K562 (cell line): Measurements from ENCODE around the gene HS2ST1. TPM values are rescaled to one million over a fixed set of nuclear protein-coding genes. Genes with fewer than 3 reads are reported as not detected.
A peak's percentile ranks its signal among the peaks of the same experiment; 100 is the strongest.

Experiments used
- ATAC-seq: fragments of 200-7000 bp; cut with Tn5 transposase; 3 replicates; pipeline ENCODE4 v1.9.1; 2020; ENCODE audit warnings: moderate library complexity
- BruUV-seq: library from RNA; stranded (reverse); fragments of 400-500 nt; replicated peaks from 2 replicates; lab custom pipeline; 2021; lab: Mats Ljungman, UMichigan
- CTCF ChIA-PET: fragments of 300-600 bp; formaldehyde crosslinking; extraction: SDS; loops from one replicate; lab custom pipeline; 2021; ENCODE audit warnings: low intra/inter-chr PET ratio; lab: Yijun Ruan, JAX
- POLR2A ChIA-PET: fragments of 300-600, 350-650 bp; sonication (Branson Sonifier 250); formaldehyde crosslinking; extraction: SDS; loops from one replicate; lab custom pipeline; 2021; ENCODE audit warnings: antibody characterized with exemption, inconsistent platforms; lab: Yijun Ruan, JAX
- DNase-seq, 4 experiments: peaks; one replicate each; pipeline versions ENCODE4 v3.0.0 to v3.0.0-alpha.2; 2011 to 2018; ENCODE audit warnings: low spot score in 3 of 4, mixed read lengths in 3 of 4; ENCODE audit errors: extremely low read depth in 1 of 4
- FAIRE-seq: peaks from 2 replicates; lab custom pipeline; 2011; peaks lifted over from hg19 to GRCh38; lab: Jason Lieb, UNC
- H2AFZ ChIP-seq: 2 replicates; pipeline ENCODE4 v1.6.0; 2011; ENCODE audit warnings: low read depth, low read length, control low read depth, inconsistent platforms
- H3K27ac ChIP-seq: fragments of 200-600 bp; 3 replicates; pipeline ENCODE4 v1.8.0; 2011; ENCODE audit warnings: low read depth, mild to moderate bottlenecking, control low read depth, inconsistent platforms, low read length, moderate library complexity, mixed read lengths; ENCODE audit errors: extremely low read depth
- H3K27me3 ChIP-seq, 2 experiments: fragments of 300-600 bp in 1 of 2; 2 replicates in 1 of 2; 3 replicates in 1 of 2; pipeline versions ENCODE4 v1.6.0 to v1.8.0; 2011; ENCODE audit warnings: inconsistent platforms in 2 of 2, low read length in 2 of 2, mild to moderate bottlenecking in 1 of 2, mixed read lengths in 1 of 2, moderate library complexity in 1 of 2; ENCODE audit not compliant: control insufficient read depth in 2 of 2, insufficient read depth in 2 of 2
- H3K36me3 ChIP-seq: fragments of 300-600 bp; 3 replicates; pipeline ENCODE4 v1.8.0; 2011; ENCODE audit warnings: mild to moderate bottlenecking, low read length, inconsistent platforms; ENCODE audit not compliant: control insufficient read depth, insufficient read depth
- H3K4me1 ChIP-seq, 2 experiments: fragments of 200-600 bp in 1 of 2; replicated peaks in 1 of 2; 2 replicates in 1 of 2; 3 replicates in 1 of 2; pipeline versions ENCODE4 v1.5.1 to v1.8.0; 2011; ENCODE audit warnings: inconsistent platforms in 2 of 2, low read length in 2 of 2, mild to moderate bottlenecking in 1 of 2, mixed read lengths in 1 of 2, moderate library complexity in 1 of 2; ENCODE audit not compliant: control insufficient read depth in 2 of 2, insufficient read depth in 2 of 2
- H3K4me2 ChIP-seq: 2 replicates; pipeline ENCODE4 v1.6.1; 2011; ENCODE audit warnings: low read length, control low read depth, inconsistent platforms, mixed read lengths; ENCODE audit not compliant: insufficient read depth
- H3K4me3 ChIP-seq: fragments of 200-600 bp; sonication (generic), shearing (Covaris generic); 2 replicates; pipeline ENCODE4 v1.5.1; 2016; ENCODE audit warnings: control low read depth, inconsistent platforms
- H3K79me2 ChIP-seq: fragments of 200-600 bp; 3 replicates; pipeline ENCODE4 v1.8.0; 2011; ENCODE audit warnings: low read length, inconsistent platforms; ENCODE audit not compliant: control insufficient read depth, insufficient read depth
- H3K9ac ChIP-seq, 2 experiments: 2 replicates each; pipeline versions ENCODE4 v1.6.0 to v1.6.1; 2011; ENCODE audit warnings: low read depth in 2 of 2, low read length in 2 of 2, control low read depth in 1 of 2, inconsistent platforms in 1 of 2, mild to moderate bottlenecking in 1 of 2, mixed read lengths in 1 of 2; ENCODE audit not compliant: insufficient read depth in 1 of 2
- H3K9me1 ChIP-seq: one replicate; pipeline ENCODE4 v1.6.0; 2011; ENCODE audit warnings: inconsistent platforms, mild to moderate bottlenecking, low read length, moderate library complexity; ENCODE audit not compliant: control insufficient read depth, insufficient read depth
- H3K9me3 ChIP-seq: replicated peaks from 2 replicates; pipeline ENCODE4 v1.5.1; 2011; ENCODE audit warnings: low read depth, low read length, inconsistent platforms; ENCODE audit not compliant: control insufficient read depth, insufficient read depth
- H4K20me1 ChIP-seq: replicated peaks from 2 replicates; pipeline ENCODE4 v1.6.1; 2011; ENCODE audit warnings: low read length, inconsistent platforms, mixed read lengths; ENCODE audit not compliant: control insufficient read depth, insufficient read depth
- BCLAF1 ChIP-seq, 2 experiments: fragments of 450-650 bp in 1 of 2; IDR thresholded peaks; 2 replicates each; pipeline ENCODE4 v1.6.1; 2011 to 2017; ENCODE audit warnings: low read depth in 2 of 2, antibody characterized with exemption in 1 of 2, borderline replicate concordance in 1 of 2, low read length in 1 of 2, mild to moderate bottlenecking in 1 of 2, mixed read lengths in 1 of 2; ENCODE audit not compliant: control insufficient read depth in 1 of 2
- C11orf30 ChIP-seq: fragments of 450-650 bp; IDR thresholded peaks from 2 replicates; pipeline ENCODE4 v1.6.1; 2016; ENCODE audit warnings: low read depth, mild to moderate bottlenecking
- MAFG ChIP-seq: fragments of 450-650 bp; conservative IDR thresholded peaks from 2 replicates; pipeline ENCODE4 v1.6.1; 2016; ENCODE audit warnings: missing genetic modification characterization, missing compliant biosample characterization
- MAFK ChIP-seq: IDR thresholded peaks from 2 replicates; pipeline ENCODE4 v1.6.1; 2011; ENCODE audit warnings: low read length, improper control_type of control experiment
- SPI1 ChIP-seq: IDR thresholded peaks from 2 replicates; pipeline ENCODE4 v1.6.1; 2011; ENCODE audit warnings: low read depth, low read length, control low read depth, borderline replicate concordance
- ZBTB43 ChIP-seq: sonication (generic); formaldehyde crosslinking; IDR thresholded peaks from 2 replicates; pipeline ENCODE4 v1.8.0; 2023; ENCODE audit warnings: mild to moderate bottlenecking, missing genetic modification reagents
- ZNF143 ChIP-seq: sonication (generic); formaldehyde crosslinking; IDR thresholded peaks from 2 replicates; pipeline ENCODE4 v1.9.0; 2022; ENCODE audit warnings: mild to moderate bottlenecking, missing genetic modification reagents
- WGBS: fragments of 100-300 bp; shearing (Covaris generic); methylation state at CpG from one replicate; pipeline ENCODE4 v1.1.6; 2016; ENCODE audit warnings: low coverage, mixed read lengths; ENCODE audit not compliant: insufficient coverage; ENCODE audit errors: missing lambda C conversion rate; 5-methylcytosine and 5-hydroxymethylcytosine counted together
- in situ Hi-C: fragments of 300-500 bp; cut with MboI; formaldehyde crosslinking; loops from 4 replicates; pipeline ENCODE4 v1.15.0; 2018; ENCODE audit warnings: inconsistent platforms, mixed read lengths
- intact Hi-C: fragments of 100-400 bp; cut with micrococcal nuclease; formaldehyde crosslinking; loops from 2 replicates; pipeline ENCODE4 v1.14.2; 2022
- polyA plus RNA-seq, 8 experiments: library from polyadenylated mRNA; depleted of rRNA in 4 of 8; stranded (reverse) in 5 of 8; unstranded in 3 of 8; fragments of >200 nt; fragmentation: Nextera tagmentation in 2 of 8; fragmentation: Illumina TruSeq in 1 of 8; extraction: Ambion mirVana in 2 of 8; extraction: Trizol in 1 of 8; gene quantifications; 2 replicates each; pipeline versions ENCODE4 v1.2.1 to v1.2.3, GENCODE V29; 2011 to 2014; ENCODE audit warnings: inconsistent platforms in 1 of 8, missing spikeins in 1 of 8
- total RNA-seq, 7 experiments: library from RNA; depleted of rRNA in 6 of 7; stranded (reverse); fragments of >200 nt in 6 of 7; fragmentation: Illumina TruSeq in 2 of 7; extraction: Trizol in 2 of 7; gene quantifications; 2 replicates each; pipeline versions ENCODE4 v1.2.1 to v1.2.3, GENCODE V29; 2011 to 2021; ENCODE audit warnings: low replicate concordance in 1 of 7

Gene HS2ST1
- total and polyA plus RNA-seq, 9 of the 15 experiments (the other 6 are each of a cell fraction or from before 2014, with no cell fraction given), result 7.7 to 43.3 (median 25.8) TPM

- no peaks in the 10 kb centered on the region for H3K9me1 ChIP-seq
- FAIRE-seq, result no peak
- CTCF ChIA-PET, result no interaction called here
- no peak for TF ChIP-seq ZBTB43 (CRISPR knock-in tag)
- peak; percentile 71; the same call in 1 of the 2 replicates for TF ChIP-seq SPI1
- no peak for TF ChIP-seq ZNF143 (CRISPR knock-in tag)
- no peak for ATAC-seq
- POLR2A ChIA-PET, result no interaction called here
- no peak overlapping the region for H3K27ac ChIP-seq
- H2AFZ ChIP-seq, result no peak overlapping the region
- BruUV-seq, result no TSS peak
- H3K4me3 ChIP-seq, result no peak overlapping the region
- 77% methylated on average over 2 of the region's 2 CpGs for WGBS
- H3K9me3 ChIP-seq, result no peaks in the 10 kb centered on the region
- DNase-seq, result no peak
- no peaks in the 10 kb centered on the region for H4K20me1 ChIP-seq
- in situ Hi-C loops, result no loop called here
- 0 out of 5 replicates have a peak, but pooled peaks cover 0 to 4% of the 10 kb centered on the region in 2 experiments for H3K4me1 ChIP-seq
- intact Hi-C loops, result no loop called here
- H3K79me2 ChIP-seq, result no peaks in the 10 kb centered on the region
- H3K27me3 ChIP-seq, result no peaks in the 10 kb centered on the region
- H3K9ac ChIP-seq, result no peak overlapping the region
- H3K36me3 ChIP-seq, result peaks cover 12% of the 10 kb centered on the region; the same call in 1 of the 3 replicates
- no peak overlapping the region for H3K4me2 ChIP-seq
Measured at GRCh38 chr1:87091425-87091824, 177.0 kb downstream of the HS2ST1 start.

GRCh38 chr1:87092846-87093245 lies 178.4 kb downstream of the HS2ST1 start:
- no peak for DNase-seq
- CTCF ChIA-PET, result interaction anchor here (0.6 kb wide), 1 partner anchor 593 kb away, joined by 7 read pairs; no protein-coding TSS in a partner anchor
- Histone ChIP-seq H3K27ac (peak overlapping the region; percentile 46; the same call in 1 of the 3 replicates), H3K9me1 (no peaks in the 10 kb centered on the region), H3K4me2 (no peak overlapping the region; the same call in 1 of the 2 replicates), H4K20me1 (no peaks in the 10 kb centered on the region), H3K4me1 (0 out of 5 replicates have a peak, but pooled peaks cover 0 to 4% of the 10 kb centered on the region in 2 experiments), H3K9ac (no peak overlapping the region), H3K79me2 (no peaks in the 10 kb centered on the region), H3K9me3 (no peaks in the 10 kb centered on the region), H3K36me3 (peaks cover 9% of the 10 kb centered on the region; the same call in 2 of the 3 replicates), H3K27me3 (no peaks in the 10 kb centered on the region), H3K4me3 (no peak overlapping the region), H2AFZ (no peak overlapping the region; the same call in 1 of the 2 replicates)
- WGBS, result 92% methylated on average over 3 of the region's 3 CpGs
- in situ Hi-C loops, result no loop called here
- no TSS peak for BruUV-seq
- intact Hi-C loops, result no loop called here
- ATAC-seq, result no peak
- POLR2A ChIA-PET, result interaction anchor here (0.6 to 0.8 kb wide), 2 partner anchors 18 to 179 kb away, joined by 3 read pairs; no protein-coding TSS in a partner anchor
- FAIRE-seq, result no peak
- peak; percentile 83 for TF ChIP-seq MAFK
- TF ChIP-seq BCLAF1 (IDR thresholded peaks at IDR 0.05; ENCODE audit: borderline replicate concordance in 1 of 2, control insufficient read depth in 1 of 2, low read depth in 2 of 2, low read length in 1 of 2), result no peak
- peak; percentile 89 for TF ChIP-seq MAFG
- peak; percentile 92 for TF ChIP-seq C11orf30
